Measurements from ENCODE around the gene CCDC88C.
"Not testable (repeated sequence)": the region's sequence is repeated elsewhere in the genome, so short reads cannot be mapped to it uniquely, and the experiment has no call there.

Gene CCDC88C

DNA sequence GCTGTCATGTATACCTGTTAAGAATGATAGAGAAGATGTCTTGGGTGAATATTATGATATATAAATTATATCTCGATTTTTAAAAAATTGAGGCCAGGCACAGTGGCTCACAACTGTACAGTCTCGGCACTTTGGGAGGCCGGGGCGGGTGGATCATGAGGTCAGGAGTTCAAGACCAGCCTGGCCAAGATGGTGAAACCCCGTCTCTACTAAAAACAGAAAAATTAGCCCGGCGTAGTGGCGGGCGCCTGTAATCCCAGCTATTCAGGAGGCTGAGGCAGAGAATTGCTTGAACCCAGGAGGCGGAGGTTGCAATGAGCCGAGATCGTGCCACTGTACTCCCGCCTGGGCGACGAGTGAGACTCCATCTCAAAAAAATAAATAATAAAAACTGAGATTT is 151.3 kb downstream of the CCDC88C start:
- not testable (repeated sequence) for DNase-seq (ENCODE audit: low read depth)

DNA sequence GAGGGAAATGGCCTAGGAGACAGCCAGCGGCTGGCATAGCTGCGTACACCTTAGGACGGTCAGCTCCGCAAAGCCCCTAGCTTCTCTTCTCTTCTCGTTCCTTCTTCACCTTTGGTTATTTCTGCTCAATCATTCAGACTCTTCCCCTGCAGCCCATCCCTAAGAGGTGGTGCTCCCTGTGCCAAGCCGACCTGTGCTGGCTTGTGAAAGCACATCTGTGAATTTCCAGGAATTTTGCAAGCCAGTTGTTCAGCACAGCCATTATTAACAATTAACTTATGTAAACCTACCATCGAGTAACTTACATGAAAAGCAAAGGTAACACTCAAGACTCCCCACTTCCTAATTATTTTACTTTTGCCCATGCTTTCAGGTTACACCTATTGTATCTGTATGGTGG is 152.2 kb downstream of the CCDC88C start:
- no peak for DNase-seq (ENCODE audit: low read depth)

DNA sequence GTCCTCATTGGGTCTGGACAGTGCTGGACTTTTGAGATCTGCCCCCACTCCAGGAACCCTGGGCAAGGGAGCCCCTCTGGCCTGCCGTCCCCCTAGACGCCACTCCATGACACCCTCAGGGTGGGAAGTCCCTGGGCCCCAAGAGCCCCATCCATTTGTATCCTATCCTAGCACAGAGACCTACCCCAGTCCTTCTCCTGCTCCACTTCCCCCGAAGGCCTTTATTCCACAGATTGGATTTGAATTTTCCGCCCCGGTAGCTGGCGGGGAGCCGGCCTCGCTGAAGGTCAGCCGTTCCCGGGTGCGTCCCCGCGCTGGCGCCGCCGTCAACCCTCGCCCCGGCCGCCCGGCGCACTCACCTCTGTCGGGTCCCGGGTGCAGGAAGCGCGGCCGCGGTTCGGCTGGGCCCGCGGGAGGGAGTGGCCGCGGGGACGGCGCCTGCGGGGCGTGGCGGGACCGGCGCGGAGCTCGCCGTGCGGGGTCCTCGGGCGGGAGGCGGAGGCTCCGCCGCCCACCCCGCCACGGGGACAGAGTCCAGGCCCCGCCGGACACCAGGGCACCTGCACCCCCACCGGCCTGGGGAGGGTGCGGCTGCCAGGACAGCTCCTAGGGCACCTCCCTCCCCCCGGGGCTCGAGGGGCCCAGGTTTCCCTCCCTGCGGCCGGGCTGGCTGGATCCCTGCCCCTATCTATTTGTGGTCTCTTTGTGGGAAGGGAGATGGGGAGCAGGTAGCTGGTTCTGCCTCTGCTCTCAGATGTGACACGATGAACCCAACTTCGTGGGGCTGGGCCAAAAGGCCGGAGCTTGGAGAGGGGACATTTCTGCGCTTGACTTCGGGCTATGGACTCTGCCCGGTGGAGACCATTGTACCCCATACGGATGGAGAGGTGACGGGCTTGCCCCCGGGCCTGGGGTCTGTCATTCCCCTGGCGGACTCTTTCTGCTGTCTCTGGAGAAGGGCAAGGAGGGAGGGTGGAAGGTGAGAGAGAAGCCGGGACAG is 153.2 kb downstream of the CCDC88C start:
- peak; percentile 47 for DNase-seq (ENCODE audit: low read depth)

DNA sequence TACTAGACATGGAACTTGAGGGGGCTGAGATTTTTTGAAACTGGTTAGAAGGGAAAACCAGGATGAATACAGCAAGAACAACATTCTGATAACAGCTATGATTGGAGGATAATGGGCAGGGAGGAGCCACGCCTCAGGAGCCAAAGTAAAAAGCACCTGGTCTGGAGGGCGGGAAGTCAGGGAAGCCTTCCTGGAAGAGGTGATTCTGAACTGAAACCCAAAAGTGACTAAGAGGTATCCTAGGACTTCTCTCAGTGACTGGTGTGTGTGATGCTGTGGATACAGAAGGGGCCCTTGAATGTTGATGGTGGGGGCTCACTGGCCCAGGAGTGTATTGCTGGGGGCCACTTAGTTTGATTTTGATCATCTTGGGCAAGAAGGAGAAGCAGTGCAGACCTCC is 154.3 kb downstream of the CCDC88C start:
- no peak for DNase-seq (ENCODE audit: low read depth)

DNA sequence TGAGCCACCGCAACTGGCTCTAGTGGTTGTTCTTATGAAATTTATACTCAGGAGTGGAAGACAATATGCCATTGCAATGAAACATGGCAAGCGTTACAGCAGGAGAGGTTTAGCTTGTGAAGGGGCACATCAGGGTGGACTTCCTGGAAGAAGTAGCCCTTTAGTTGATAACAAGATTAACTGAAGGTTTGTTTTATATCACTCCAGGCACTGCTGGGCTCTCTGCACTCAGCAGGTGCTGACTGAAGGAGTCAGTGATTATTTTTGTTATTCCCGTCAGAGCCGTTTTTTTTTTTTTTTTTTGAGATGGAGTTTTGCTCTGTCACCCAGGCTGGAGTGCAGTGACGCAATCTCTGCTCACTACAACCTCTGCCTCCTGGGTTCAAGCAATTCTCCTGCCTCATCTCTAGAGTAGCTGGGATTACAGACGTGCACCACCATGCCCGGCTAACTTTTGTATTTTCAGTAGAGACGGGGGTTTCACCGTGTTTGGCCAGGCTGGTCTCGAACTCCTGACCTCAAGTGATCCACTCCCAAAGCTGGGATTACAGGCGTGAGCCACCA is 155.6 kb downstream of the CCDC88C start:
- no peak for DNase-seq (ENCODE audit: low read depth)

DNA sequence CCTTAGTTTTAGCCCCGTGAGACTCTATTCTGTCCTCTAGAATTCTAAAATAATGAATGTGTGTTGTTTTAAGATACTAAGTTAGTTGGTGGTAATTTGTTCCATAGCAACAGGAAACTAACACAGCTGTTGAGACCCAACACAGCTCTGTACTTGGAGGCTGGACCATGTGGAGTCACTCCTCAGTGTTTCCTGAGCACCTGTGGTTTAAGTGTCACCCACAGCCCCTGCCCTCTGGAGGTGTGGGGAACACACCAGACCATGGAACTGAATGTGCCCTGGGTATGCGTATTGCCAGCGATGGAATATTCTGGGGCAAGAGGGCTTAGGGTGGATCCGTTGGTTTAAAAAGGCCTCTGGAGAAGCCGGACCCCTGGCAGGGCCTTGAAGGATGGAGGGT is 156.5 kb downstream of the CCDC88C start:
- no peak for DNase-seq (ENCODE audit: low read depth)

DNA sequence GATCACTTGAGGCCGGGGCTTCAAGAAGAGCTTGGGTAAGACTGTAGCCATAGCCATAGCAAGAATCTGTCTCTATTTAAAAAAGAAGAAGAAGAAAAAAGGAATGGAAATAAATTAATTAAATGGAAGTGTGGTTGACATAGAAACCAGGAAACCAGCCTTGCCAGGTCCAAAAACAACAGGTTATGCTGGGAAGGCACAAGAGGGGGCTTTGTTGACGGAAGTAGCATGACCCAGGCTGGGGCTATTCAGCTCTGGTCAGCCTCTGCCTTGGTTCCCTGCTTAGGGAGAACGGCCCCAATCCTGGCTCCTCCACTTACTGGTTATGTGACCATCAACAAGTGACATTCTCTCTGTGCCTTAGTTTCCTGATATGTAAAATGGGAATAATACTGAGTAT is 158.7 kb downstream of the CCDC88C start:
- no peak for DNase-seq (ENCODE audit: low read depth)

DNA sequence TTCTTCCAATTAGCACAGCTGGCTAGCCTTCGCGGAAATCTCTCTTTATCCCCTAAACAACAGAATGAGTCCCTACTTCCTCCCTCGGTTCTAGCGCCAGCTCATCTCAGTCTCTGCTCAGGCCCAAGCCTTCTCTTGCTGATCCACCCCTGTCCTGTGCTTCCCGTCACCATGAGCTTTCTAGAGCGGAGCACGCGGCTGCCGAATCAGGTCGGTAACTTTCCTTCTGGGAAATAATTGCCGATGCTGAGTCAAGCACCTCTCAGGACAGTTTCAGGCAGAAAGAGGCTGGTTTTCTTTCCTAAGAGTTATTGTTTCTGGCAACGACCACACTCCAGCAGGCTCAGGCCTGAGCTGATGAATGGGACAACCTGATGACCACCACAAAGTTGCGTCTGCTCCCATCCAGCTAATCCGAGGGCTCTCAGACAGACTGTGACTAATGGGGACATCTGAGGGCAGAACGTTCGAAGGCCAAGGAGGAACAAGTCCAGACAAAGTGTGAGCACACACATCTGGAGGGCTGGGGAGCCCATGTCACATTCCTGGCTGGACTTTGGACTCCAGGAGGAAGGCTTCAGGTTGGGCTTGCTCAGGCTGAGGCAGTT is 159.5 kb downstream of the CCDC88C start:
- DNase-seq (ENCODE audit: low read depth): no peak

DNA sequence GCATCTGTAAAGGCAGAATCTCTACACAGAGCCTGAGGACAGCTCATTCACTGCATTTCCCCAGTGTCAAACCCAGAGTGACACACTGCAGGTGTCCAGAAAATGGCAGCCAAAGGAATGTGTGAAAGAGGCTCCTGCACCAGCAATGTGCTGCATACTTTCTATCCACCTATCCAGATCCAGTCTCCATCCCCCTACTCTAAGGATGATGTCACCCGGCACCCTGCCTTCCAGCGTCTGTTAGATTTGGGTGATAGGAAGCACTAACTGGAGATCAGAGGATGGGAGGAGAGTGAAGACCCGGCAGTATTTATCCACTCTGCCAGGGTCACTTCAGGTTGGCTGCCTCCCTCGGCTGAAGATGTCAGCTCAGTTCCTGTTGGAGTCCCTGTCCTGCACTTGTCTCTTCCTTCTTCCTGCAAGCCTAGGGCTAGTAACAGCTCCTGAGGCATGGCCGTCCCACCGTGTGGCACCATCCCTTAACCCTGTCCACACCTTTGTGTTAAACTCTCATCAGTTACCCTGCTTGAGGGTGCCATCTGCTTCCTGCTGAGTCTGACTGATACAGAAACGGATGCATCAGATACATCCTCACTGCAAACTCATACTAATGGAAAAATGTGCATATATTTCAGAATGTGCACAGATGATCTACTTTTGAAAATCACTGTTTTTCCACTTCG is 160.2 kb downstream of the CCDC88C start:
- no peak for DNase-seq (ENCODE audit: low read depth)

DNA sequence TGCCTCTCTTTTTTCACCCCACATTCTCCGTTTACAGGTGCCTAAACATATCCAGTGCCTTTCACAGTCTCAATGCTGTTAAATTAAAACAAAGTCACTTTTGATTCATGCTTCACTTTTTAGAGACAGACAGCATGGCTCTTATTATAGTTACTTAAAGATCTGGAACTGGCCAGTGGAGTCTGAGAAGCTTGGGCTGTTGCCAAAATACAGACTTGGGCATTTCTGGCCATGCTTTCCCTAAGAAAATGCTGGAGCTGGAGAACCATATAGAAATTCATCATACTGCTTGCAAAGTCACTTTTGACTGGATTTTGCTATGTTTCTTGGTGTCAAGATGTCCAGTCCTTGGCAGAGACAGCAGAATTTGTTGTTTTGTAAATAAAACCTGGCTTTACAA is 161.0 kb downstream of the CCDC88C start:
- no peak for DNase-seq (ENCODE audit: low read depth)

DNA sequence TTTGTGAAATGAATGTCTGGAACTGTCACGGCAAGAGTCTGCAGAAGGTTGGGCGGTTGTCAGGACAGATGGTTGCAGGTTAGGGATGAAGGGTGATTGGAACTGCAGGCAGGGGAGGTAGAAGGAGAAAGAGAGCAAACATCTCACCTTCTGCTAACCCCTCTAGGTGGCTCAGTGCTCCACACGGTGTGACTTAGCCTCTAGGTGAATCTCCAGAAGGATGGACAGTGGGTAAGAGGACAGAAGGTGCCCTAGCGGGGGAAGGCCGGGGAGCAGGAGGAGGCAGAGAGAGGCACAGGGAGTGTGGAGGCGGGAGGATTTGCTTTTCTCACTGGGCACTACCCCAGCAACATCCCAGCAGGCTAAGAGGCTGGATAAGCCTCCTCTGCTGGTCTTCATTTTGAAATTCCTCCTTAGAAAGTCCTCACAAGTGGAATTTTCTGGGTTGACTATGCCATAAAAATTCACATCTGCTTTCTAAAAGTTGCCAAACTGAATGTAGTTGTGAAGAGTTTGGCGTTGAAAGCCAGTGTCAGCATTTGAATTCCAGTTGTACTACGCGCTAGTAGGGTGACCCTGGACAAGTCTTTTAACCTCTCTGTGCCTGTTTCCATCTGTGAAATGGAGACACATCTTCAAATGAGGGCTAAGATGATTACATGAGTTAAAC is 162.5 kb downstream of the CCDC88C start:
- DNase-seq (ENCODE audit: low read depth): no peak

DNA sequence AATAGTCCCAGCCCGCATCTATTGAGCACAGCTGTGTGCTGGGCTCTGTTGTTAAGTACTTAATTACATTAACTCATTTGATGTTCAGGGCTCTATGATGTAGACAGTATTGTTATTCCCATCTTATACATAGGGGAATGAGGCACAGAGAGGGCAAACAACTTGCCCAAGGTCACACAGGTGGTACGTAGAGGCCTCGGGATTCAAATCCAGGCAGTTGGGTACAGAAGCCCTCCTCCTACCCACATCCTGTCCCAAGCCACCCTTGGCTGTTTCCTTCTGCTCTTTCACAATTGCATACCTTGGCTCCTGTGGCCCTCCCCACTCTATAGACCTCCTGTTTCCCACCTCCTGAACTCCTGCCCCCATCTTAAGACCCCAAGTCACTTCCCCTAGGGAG is 163.2 kb downstream of the CCDC88C start:
- DNase-seq (ENCODE audit: low read depth): no peak

DNA sequence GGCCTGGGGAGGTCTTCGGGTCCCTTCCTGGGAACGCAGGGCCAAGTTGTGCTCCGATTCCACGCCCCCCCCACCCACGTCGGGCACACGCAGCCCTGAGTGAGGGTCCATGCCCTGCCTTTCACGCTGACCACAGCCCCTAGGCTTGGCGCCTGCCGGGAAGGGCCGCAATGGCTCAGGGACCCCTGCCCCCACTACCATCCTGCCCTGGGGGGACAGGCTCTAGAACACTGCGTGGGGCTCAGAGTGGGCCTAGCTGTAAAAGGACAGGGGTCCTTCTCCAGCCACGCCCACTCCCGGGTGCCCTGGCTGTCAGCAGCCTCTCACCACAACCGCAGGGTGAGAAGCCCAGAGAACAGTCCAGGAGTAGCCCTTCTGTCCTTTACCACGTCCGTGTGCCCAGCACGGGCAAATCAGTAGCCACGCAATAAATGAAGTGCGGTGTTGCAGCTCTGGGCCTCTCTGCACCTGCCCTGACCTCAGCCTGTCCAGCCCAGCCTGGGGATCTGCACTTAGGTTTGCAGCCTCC is 163.8 kb downstream of the CCDC88C start:
- DNase-seq (ENCODE audit: low read depth): no peak

DNA sequence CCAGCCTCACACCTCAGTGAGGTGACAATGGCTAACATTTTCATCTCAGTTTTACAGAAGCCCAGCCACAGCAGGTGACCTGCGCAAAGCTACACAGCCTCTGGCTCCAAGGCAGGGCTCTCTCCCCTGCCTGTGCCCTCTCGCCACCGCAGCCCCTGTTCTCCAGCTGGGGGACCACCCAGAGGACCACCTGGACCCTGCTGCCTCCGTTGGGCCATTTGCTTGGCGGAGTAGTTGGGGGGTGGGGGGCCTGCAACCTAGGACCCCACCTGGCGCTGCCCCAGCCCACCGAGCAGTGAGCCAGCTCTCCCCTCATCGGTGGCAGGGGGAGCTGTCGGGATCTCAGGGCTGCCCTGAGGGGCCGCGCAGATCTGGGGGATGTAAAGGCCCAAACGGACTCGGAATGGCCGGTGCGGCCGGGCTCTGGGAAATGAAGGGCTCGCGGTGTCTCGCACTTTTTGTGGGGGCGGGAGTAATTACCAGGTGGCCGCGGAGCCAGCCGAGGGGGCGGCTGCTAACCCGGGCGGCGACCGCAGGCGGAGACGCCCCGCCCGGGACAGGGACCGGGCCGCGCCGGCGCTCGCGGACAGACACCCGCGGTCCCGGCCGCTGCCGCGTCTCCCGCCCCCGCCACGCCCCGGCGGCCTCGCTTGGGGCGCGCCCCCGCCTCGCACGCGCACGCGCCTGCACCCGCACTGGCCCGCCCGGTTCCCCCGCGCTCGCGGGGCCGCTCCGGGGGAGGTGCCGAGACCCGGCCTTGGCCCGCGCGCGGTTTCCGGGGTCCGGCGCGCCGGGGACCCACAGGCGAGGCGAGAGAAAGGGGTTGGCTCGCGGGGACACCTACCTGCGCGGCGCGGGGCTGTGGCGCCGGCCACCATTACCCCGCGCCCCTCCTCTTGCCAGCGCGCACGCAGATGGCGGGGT is 164.5 kb downstream of the CCDC88C start:
- DNase-seq (ENCODE audit: low read depth): peak; percentile 46

DNA sequence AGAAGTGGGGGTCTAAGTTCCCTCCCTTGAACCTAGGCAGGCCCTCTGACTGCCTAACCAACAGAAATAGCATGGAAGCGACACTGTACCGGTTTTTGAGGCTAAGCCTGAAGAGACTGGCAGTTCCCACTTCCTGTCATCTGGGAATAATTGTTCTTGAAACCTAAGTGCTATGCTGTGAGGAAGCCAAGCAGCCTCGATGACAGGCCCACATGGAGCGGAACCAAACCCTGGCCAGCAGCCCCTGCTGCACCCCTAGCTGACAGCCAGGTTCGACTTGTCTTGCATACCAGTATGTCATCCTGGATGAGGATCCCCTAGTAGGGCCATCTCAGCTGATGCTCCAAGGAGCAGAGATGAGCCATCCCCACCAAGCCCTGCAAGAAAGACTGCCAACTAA is 166.7 kb downstream of the CCDC88C start:
- DNase-seq (ENCODE audit: low read depth): no peak

DNA sequence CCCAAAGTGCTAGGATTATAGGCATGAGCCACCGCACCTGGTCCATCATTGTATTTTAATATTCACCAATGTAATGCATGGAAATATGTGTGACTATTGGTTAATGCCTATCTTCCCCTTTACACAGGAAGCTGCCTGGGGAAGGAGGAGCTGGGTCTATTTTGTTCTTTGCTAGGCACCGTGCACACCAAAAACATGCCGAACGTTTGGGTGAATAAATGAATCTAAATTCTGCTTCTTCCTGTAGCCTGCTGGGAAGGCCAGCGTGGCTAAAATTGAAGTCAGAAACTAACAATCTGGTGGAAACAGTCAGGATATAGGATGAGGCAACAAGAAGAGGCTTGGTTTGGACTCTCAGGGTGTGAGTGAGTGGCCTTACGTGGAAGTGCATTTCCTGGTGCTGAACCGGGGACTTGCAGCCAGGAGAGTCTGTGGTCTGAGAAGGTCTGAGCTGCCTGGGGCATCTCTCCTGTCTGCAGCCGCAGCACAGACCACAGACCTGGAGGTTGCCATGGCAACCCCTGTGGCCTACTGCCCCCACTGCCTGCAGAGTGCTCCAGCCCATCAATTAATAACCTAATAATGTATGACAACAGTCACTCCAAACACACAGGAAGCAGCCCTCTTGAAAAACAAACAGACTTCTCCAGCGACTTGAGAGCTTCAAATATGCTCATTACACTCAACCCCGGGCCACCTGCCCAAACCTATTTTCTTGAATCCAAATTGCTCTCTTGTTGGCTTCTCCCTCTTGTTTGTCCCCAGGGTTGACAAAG is 167.6 kb downstream of the CCDC88C start:
- peak; percentile 87 for DNase-seq (ENCODE audit: low read depth)

DNA sequence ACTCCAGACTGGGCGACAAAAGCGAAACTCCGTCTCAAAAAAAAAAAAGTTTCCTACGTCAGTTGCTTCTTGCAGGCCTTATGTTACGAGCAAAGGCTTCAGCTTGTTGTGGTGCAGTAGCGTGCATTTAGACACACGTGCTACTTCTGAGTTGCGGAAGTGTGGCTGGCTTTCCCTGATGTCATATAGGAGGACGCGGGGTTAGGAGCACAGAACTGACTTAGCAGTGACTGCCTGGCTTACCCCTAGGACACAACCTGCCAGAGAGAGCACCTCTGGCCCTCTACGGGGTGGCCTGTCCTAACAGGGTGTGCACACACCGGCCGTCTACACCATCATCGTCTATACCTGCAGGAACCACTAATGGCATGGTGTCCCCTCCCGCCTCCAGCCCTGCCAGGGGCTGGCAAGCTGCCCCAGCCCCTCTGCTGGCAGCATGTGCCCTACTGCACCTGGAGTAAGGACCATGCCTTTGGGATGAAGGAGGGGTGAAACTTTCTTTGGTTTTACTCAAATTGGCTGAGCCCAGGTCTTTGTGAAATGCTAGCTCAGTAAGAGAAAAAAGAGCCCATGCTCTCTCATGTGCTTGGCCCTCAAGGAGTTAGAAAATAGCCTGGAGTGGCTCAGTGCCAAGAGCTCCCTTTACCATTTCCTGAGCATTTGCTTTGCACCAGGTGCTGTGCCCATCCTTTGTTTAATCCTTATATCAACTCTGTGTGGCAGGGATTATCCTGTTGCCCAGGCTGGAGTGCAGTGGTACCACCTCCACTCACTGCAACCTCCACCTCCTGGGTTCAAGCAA is 171.4 kb downstream of the CCDC88C start:
- DNase-seq (ENCODE audit: low read depth): no peak

DNA sequence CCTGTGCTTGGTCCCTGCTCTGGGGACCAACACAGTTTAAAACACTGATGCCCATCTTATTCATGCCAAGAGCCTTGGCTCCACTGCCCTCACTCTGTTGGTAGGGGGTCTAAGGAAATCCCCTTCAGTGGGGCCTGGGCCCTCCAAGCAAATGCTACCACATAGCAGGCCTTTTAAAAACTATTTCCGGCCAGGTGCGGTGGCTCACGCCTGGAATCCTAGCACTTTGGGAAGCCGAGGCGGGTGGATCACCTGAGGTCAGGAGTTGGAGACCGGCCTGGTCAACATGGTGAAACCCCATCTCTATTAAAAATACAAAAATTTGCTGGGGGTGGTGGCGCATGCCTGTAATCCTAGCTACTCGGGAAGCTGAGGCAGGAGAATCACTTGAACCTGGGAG is 172.0 kb downstream of the CCDC88C start:
- not testable (repeated sequence) for DNase-seq (ENCODE audit: low read depth)

DNA sequence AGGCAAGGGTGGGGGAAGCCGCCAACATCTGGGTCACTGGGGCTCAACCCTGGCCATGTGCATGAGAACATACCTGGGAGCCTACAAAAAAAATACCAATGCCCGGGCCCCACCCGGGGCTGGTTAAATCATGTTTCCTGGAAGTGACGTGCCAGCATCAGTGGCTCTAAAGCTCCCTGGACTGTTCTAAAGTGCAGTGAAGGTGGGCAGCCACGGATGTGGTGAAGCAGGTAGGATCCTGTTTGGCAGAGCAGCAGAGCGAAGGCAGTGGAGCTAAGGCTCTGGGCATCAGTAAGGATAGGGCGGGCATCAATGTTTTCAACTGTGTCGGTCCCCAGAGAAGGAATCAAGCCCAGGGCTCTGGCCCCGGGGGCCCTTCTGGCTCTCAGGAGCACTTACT is 172.6 kb downstream of the CCDC88C start:
- no peak for DNase-seq (ENCODE audit: low read depth)

Measured in ELR (cell line).